ENCODE data around the gene THSD4. TPM values are rescaled to one million over a fixed set of nuclear protein-coding genes. Genes with fewer than 3 reads are reported as not detected.

THSD4 gene
- total RNA-seq, 1 experiment from 2014 or later, result 0.29 TPM

DNA sequence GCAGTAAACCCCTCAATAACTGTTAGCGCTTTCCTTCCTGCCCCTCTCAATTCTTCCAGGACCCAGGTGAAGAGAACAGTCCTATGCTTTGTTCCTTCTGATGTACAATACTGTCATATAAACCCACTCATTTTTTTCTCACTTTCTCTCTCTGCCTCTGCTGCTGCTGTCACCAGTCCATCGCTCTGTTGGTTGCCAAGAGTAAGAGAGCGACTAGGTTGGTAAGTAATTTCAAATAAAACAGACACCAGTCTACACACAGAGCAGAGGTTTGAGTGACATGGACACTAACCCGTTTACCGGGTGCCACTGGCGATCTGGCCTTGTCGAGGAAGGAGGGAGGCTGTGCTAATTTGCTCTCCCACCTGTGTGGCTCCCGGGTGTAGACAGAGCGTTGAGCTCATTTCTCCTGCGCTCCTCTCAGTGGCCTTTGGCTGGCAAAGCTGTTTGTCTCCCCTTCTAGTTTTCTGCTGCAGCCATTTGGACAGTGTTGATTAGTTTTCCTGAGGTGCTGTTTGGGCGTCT lies 215.4 kb downstream of the THSD4 start:
- Mint-ChIP-seq H3K9me3 (ENCODE audit: unreplicated experiment) (no peaks in the 10 kb centered on the region), H3K36me3 (ENCODE audit: insufficient read depth, unreplicated experiment) (no peaks in the 10 kb centered on the region), H3K4me3 (ENCODE audit: unreplicated experiment) (no peak overlapping the region), H3K27ac (ENCODE audit: unreplicated experiment) (no peak overlapping the region), H3K27me3 (ENCODE audit: insufficient read depth, unreplicated experiment) (no peaks in the 10 kb centered on the region), H3K4me1 (ENCODE audit: low read depth, unreplicated experiment) (no peaks in the 10 kb centered on the region)
- Histone ChIP-seq H3K4me1 (no peaks in the 10 kb centered on the region), H3K4me3 (ENCODE audit: low read depth, low read length) (no peak overlapping the region), H3K36me3 (ENCODE audit: control insufficient read depth, insufficient read depth, low read length) (no peaks in the 10 kb centered on the region), H3K9me3 (no peaks in the 10 kb centered on the region), H3K27me3 (replicated peaks; ENCODE audit: control insufficient read depth, insufficient read depth, low read length) (no peaks in the 10 kb centered on the region; the same call in 1 of the 2 replicates)
- no TSS peak for BruUV-seq (replicated peaks)
- ChIA-PET POLR2A (no interaction called here), CTCF (no interaction called here)
- TF ChIP-seq, protein P1, sequence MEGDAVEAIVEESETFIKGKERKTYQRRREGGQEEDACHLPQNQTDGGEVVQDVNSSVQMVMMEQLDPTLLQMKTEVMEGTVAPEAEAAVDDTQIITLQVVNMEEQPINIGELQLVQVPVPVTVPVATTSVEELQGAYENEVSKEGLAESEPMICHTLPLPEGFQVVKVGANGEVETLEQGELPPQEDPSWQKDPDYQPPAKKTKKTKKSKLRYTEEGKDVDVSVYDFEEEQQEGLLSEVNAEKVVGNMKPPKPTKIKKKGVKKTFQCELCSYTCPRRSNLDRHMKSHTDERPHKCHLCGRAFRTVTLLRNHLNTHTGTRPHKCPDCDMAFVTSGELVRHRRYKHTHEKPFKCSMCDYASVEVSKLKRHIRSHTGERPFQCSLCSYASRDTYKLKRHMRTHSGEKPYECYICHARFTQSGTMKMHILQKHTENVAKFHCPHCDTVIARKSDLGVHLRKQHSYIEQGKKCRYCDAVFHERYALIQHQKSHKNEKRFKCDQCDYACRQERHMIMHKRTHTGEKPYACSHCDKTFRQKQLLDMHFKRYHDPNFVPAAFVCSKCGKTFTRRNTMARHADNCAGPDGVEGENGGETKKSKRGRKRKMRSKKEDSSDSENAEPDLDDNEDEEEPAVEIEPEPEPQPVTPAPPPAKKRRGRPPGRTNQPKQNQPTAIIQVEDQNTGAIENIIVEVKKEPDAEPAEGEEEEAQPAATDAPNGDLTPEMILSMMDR (IDR thresholded peaks at IDR 0.05; ENCODE audit: insufficient read depth in 1 of 2, low read depth in 1 of 2, low read length in 1 of 2, severe bottlenecking in 1 of 2, unreplicated experiment in 1 of 2), result no peak
- DNase-seq, result no peak
- intact Hi-C loops (cut with micrococcal nuclease; ENCODE audit: unreplicated experiment), result no loop called here

DNA sequence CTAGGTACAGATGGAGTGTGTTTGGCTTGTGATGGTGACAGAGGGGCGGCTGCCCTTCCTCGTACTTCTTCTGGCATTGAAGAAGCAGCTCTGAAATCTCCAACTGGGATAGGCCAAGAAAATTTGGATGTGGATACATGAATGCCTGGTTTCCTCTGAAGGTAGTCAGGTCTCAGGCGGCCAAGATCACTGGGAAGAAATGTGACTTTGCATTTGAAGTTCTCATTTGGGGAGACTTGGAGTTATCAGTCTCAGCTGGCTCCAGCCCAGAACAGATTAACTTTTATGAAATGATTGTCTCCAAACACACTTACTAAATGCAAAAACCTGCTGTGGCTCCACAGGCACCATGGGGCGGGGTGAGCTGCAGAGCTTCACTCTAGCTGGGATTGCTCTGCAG lies 215.9 kb downstream of the THSD4 start:
- ChIA-PET POLR2A (no interaction called here), CTCF (no interaction called here)
- Histone ChIP-seq H3K4me3 (ENCODE audit: low read depth, low read length) (no peak overlapping the region), H3K4me1 (no peaks in the 10 kb centered on the region), H3K36me3 (ENCODE audit: control insufficient read depth, insufficient read depth, low read length) (no peaks in the 10 kb centered on the region), H3K9me3 (no peaks in the 10 kb centered on the region), H3K27me3 (replicated peaks; ENCODE audit: control insufficient read depth, insufficient read depth, low read length) (no peaks in the 10 kb centered on the region; the same call in 1 of the 2 replicates)
- no peak for DNase-seq
- Mint-ChIP-seq H3K4me1 (ENCODE audit: low read depth, unreplicated experiment) (no peaks in the 10 kb centered on the region), H3K4me3 (ENCODE audit: unreplicated experiment) (no peak overlapping the region), H3K27me3 (ENCODE audit: insufficient read depth, unreplicated experiment) (no peaks in the 10 kb centered on the region), H3K36me3 (ENCODE audit: insufficient read depth, unreplicated experiment) (no peaks in the 10 kb centered on the region), H3K27ac (ENCODE audit: unreplicated experiment) (no peak overlapping the region), H3K9me3 (ENCODE audit: unreplicated experiment) (no peaks in the 10 kb centered on the region)
- TF ChIP-seq, protein P1 (IDR thresholded peaks at IDR 0.05; ENCODE audit: insufficient read depth in 1 of 2, low read depth in 1 of 2, low read length in 1 of 2, severe bottlenecking in 1 of 2, unreplicated experiment in 1 of 2), result no peak
- intact Hi-C loops (cut with micrococcal nuclease; ENCODE audit: unreplicated experiment), result no loop called here
- no TSS peak for BruUV-seq (replicated peaks)

DNA sequence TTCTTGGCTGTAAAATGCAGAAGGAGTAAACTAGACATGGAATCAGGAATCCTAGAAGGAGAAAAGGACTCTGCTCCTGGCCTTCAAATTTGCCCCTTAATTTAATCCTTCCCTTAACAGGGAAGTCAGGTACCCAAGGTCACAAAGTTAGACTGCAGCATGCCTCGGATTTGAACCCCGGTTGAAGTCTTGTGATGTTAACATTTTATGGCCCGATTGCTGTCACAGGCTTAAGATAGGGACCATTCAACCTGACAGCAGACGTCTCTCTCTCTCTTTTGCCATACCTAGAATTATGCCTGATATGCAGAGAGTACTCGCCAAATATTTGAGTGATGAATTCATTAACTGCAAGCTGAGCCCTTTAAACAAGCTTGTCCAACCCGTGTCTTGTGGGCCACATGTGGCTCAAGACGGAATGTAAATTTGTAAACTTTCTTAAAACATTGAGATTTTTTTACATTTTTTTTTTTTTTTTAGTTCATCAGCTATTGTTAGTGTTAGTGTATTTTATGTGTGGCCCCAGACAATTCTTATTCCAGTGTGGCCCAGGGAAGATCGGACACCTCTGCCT lies 217.2 kb downstream of the THSD4 start:
- Histone ChIP-seq H3K4me3 (ENCODE audit: low read depth, low read length) (no peak overlapping the region), H3K4me1 (peaks cover 11% of the 10 kb centered on the region), H3K36me3 (ENCODE audit: control insufficient read depth, insufficient read depth, low read length) (no peaks in the 10 kb centered on the region), H3K27me3 (replicated peaks; ENCODE audit: control insufficient read depth, insufficient read depth, low read length) (no peaks in the 10 kb centered on the region; the same call in 1 of the 2 replicates), H3K9me3 (no peaks in the 10 kb centered on the region)
- Mint-ChIP-seq H3K4me3 (ENCODE audit: unreplicated experiment) (no peak overlapping the region), H3K9me3 (ENCODE audit: unreplicated experiment) (no peaks in the 10 kb centered on the region), H3K4me1 (ENCODE audit: low read depth, unreplicated experiment) (peaks cover 10% of the 10 kb centered on the region), H3K36me3 (ENCODE audit: insufficient read depth, unreplicated experiment) (no peaks in the 10 kb centered on the region), H3K27me3 (ENCODE audit: insufficient read depth, unreplicated experiment) (no peaks in the 10 kb centered on the region), H3K27ac (ENCODE audit: unreplicated experiment) (no peak overlapping the region)
- no peak for DNase-seq
- ChIA-PET CTCF (interaction anchor here (0.9 kb wide), 1 partner anchor 108 kb away, joined by 5 read pairs; no protein-coding TSS in a partner anchor), POLR2A (no interaction called here)
- no TSS peak for BruUV-seq (replicated peaks)
- TF ChIP-seq, protein P1 (IDR thresholded peaks at IDR 0.05; ENCODE audit: insufficient read depth in 1 of 2, low read depth in 1 of 2, low read length in 1 of 2, severe bottlenecking in 1 of 2, unreplicated experiment in 1 of 2), result no peak
- intact Hi-C loops (cut with micrococcal nuclease; ENCODE audit: unreplicated experiment), result no loop called here
